HepG2 (cell line): ENCODE results near the gene TMOD3. TPM values are rescaled to one million over a fixed set of nuclear protein-coding genes. Genes with fewer than 3 reads are reported as not detected.

ENCODE experiments used
- ARNTL ChIP-seq: sonication (generic); formaldehyde crosslinking; IDR thresholded peaks from 2 replicates; pipeline ENCODE4 v1.4.0; 2020; ENCODE audit warnings: mild to moderate bottlenecking, missing genetic modification reagents
- BCL6 ChIP-seq: IDR thresholded peaks from 2 replicates; pipeline ENCODE4 v1.6.1; 2016; ENCODE audit warnings: missing genetic modification reagents, missing compliant biosample characterization
- CCDC6 ChIP-seq: sonication (generic); formaldehyde crosslinking; IDR thresholded peaks from 2 replicates; pipeline ENCODE4 v1.8.1; 2022; ENCODE audit warnings: mild to moderate bottlenecking, missing genetic modification reagents, moderate library complexity
- CEBPB ChIP-seq: IDR thresholded peaks from 2 replicates; pipeline ENCODE4 v1.6.1; 2011; ENCODE audit warnings: low read depth, low read length, improper control_type of control experiment, borderline replicate concordance
- CEBPG ChIP-seq: IDR thresholded peaks from 2 replicates; pipeline ENCODE4 v1.6.1; 2016
- CREB1 ChIP-seq, 2 experiments: fragments of 450-650 bp in 1 of 2; IDR thresholded peaks; 2 replicates each; pipeline ENCODE4 v1.6.1; 2016 to 2017; ENCODE audit warnings: control low read depth in 1 of 2, mild to moderate bottlenecking in 1 of 2, missing compliant biosample characterization in 1 of 2, missing genetic modification characterization in 1 of 2
- ETV5 ChIP-seq: IDR thresholded peaks from 2 replicates; pipeline ENCODE4 v1.6.1; 2018; ENCODE audit warnings: missing biosample characterization, missing genetic modification reagents, inconsistent platforms, borderline replicate concordance
- FOSL2 ChIP-seq: sonication (generic); formaldehyde crosslinking; IDR thresholded peaks from 2 replicates; pipeline ENCODE4 v1.4.0; 2020; ENCODE audit warnings: missing genetic modification reagents
- FOXK1 ChIP-seq: sonication (generic); formaldehyde crosslinking; IDR thresholded peaks from 2 replicates; pipeline ENCODE4 v1.4.0; 2020; ENCODE audit warnings: low read depth, missing genetic modification reagents, borderline replicate concordance
- GATAD2A ChIP-seq: IDR thresholded peaks from 2 replicates; pipeline ENCODE4 v1.6.1; 2016
- IRX3 ChIP-seq: sonication (generic); formaldehyde crosslinking; IDR thresholded peaks from 2 replicates; pipeline ENCODE4 v1.8.1; 2023; ENCODE audit warnings: mild to moderate bottlenecking, low read depth, missing genetic modification reagents, borderline replicate concordance
- KDM2A ChIP-seq: sonication (generic); formaldehyde crosslinking; IDR thresholded peaks from 2 replicates; pipeline ENCODE4 v1.4.0; 2020; ENCODE audit warnings: low read depth, missing genetic modification reagents, borderline replicate concordance
- MIER3 ChIP-seq: IDR thresholded peaks from 2 replicates; pipeline ENCODE4 v1.6.1; 2016; ENCODE audit warnings: missing compliant biosample characterization, borderline replicate concordance
- MTA1 ChIP-seq: sonication (generic); formaldehyde crosslinking; IDR thresholded peaks from 2 replicates; pipeline ENCODE4 v1.4.0; 2020; ENCODE audit warnings: missing genetic modification reagents, mild to moderate bottlenecking, borderline replicate concordance
- MYPOP ChIP-seq: sonication (generic); formaldehyde crosslinking; IDR thresholded peaks from 2 replicates; pipeline ENCODE4 v1.8.1; 2023; ENCODE audit warnings: mild to moderate bottlenecking, moderate library complexity, missing genetic modification reagents
- NR2C2 ChIP-seq: sonication (generic); formaldehyde crosslinking; IDR thresholded peaks from 2 replicates; pipeline ENCODE4 v1.4.0; 2020; ENCODE audit warnings: missing genetic modification reagents, mild to moderate bottlenecking, moderate library complexity, borderline replicate concordance
- PATZ1 ChIP-seq: sonication (generic); formaldehyde crosslinking; IDR thresholded peaks from 2 replicates; pipeline ENCODE4 v1.4.0; 2020; ENCODE audit warnings: missing genetic modification reagents
- RFX5 ChIP-seq: IDR thresholded peaks from 2 replicates; pipeline ENCODE4 v1.6.1; 2011; ENCODE audit warnings: low read depth, low read length, improper control_type of control experiment
- SP2 ChIP-seq: sonication (generic); formaldehyde crosslinking; IDR thresholded peaks from 2 replicates; pipeline ENCODE4 v1.5.1; 2020; ENCODE audit warnings: mild to moderate bottlenecking, missing genetic modification reagents
- TEAD2 ChIP-seq: sonication (generic); formaldehyde crosslinking; IDR thresholded peaks from 2 replicates; pipeline ENCODE4 v1.9.0; 2021; ENCODE audit warnings: missing genetic modification reagents
- THAP11 ChIP-seq: IDR thresholded peaks from 2 replicates; pipeline ENCODE4 v1.6.1; 2016; ENCODE audit warnings: missing biosample characterization, missing genetic modification reagents
- ZBTB21 ChIP-seq: sonication (generic); formaldehyde crosslinking; IDR thresholded peaks from 2 replicates; pipeline ENCODE4 v1.4.0; 2020; ENCODE audit warnings: missing genetic modification reagents
- ZFP36L1 ChIP-seq: sonication (generic); formaldehyde crosslinking; IDR thresholded peaks from 2 replicates; pipeline ENCODE4 v1.8.0; 2022; ENCODE audit warnings: mild to moderate bottlenecking, missing genetic modification reagents, moderate library complexity
- ZNF501 ChIP-seq: sonication (generic); formaldehyde crosslinking; IDR thresholded peaks from 2 replicates; pipeline ENCODE4 v1.5.1; 2020; ENCODE audit warnings: mild to moderate bottlenecking, moderate library complexity, missing genetic modification reagents
- ZNF597 ChIP-seq: sonication (generic); formaldehyde crosslinking; IDR thresholded peaks from 2 replicates; pipeline ENCODE4 v1.5.0; 2020; ENCODE audit warnings: missing genetic modification reagents
- ZNF644 ChIP-seq: IDR thresholded peaks from 2 replicates; pipeline ENCODE4 v1.6.1; 2016; ENCODE audit warnings: low read depth
- ZNF780A ChIP-seq: sonication (generic); formaldehyde crosslinking; IDR thresholded peaks from 2 replicates; pipeline ENCODE4 v1.8.0; 2022; ENCODE audit warnings: mild to moderate bottlenecking, missing genetic modification reagents, moderate library complexity
- polyA plus RNA-seq, 8 experiments: library from polyadenylated mRNA; depleted of rRNA in 3 of 8; stranded (reverse) in 7 of 8; unstranded in 1 of 8; fragments of >200 nt; fragmentation: Illumina TruSeq in 4 of 8; extraction: Trizol in 4 of 8; gene quantifications; 2 replicates each; pipeline versions ENCODE4 v1.2.1 to v1.2.3, GENCODE V29; 2011 to 2016; ENCODE audit warnings: low read depth in 4 of 8, missing spikeins in 1 of 8, mixed read lengths in 1 of 8; ENCODE audit not compliant: insufficient read depth in 1 of 8
- total RNA-seq, 5 experiments: library from RNA; depleted of rRNA; stranded (reverse); fragments of >200 nt; fragmentation: Illumina TruSeq; extraction: Trizol; gene quantifications; 2 replicates each; pipeline ENCODE4 v1.2.3, GENCODE V29; 2016; ENCODE audit warnings: low read depth in 1 of 5

Gene TMOD3
- total and polyA plus RNA-seq, 2 of the 13 experiments (the other 11 are each of a cell fraction or from before 2014, with no cell fraction given), result 5.1 to 23.2 TPM

GRCh38 chr15:51796847-51797401, 32.5 kb upstream of the TMOD3 start (continued):
- no peak for TF ChIP-seq PATZ1 (CRISPR knock-in tag)
- peak; percentile 95 for TF ChIP-seq RFX5
- peak; percentile 72 for TF ChIP-seq CREB1 (IDR thresholded peaks at IDR 0.05)
- TF ChIP-seq CREB1 (CRISPR knock-in tag; IDR thresholded peaks at IDR 0.05), result no peak
- TF ChIP-seq ZFP36L1 (CRISPR knock-in tag), result no peak
- TF ChIP-seq KDM2A (CRISPR knock-in tag), result 0 out of 2 replicates have a peak, but pooled peaks have one; percentile 25
- peak; percentile 20; the same call in 1 of the 2 replicates for TF ChIP-seq ETV5 (CRISPR knock-in tag)
- no peak for TF ChIP-seq SP2 (CRISPR knock-in tag)
- TF ChIP-seq ZNF644 (CRISPR knock-in tag), result 0 out of 2 replicates have a peak, but pooled peaks have one; percentile 35
- TF ChIP-seq MTA1 (CRISPR knock-in tag), result no peak
- no peak for TF ChIP-seq IRX3 (CRISPR knock-in tag)
- TF ChIP-seq ZBTB21, result peak; percentile 70
- no peak for TF ChIP-seq ZNF597 (CRISPR knock-in tag)
- TF ChIP-seq FOXK1 (CRISPR knock-in tag), result no peak
- 0 out of 2 replicates have a peak, but pooled peaks have one; percentile 17 for TF ChIP-seq BCL6 (CRISPR knock-in tag)
- TF ChIP-seq ZNF780A (CRISPR knock-in tag), result no peak
- peak; percentile 86 for TF ChIP-seq CEBPB
- 0 out of 2 replicates have a peak, but pooled peaks have one; percentile 21 for TF ChIP-seq MIER3 (CRISPR knock-in tag)
- TF ChIP-seq CEBPG (CRISPR knock-in tag), result peak; percentile 65
- no peak for TF ChIP-seq CCDC6 (CRISPR knock-in tag)
- peak; percentile 45; the same call in 1 of the 2 replicates for TF ChIP-seq GATAD2A (CRISPR knock-in tag)
- TF ChIP-seq ARNTL, result no peak
- no peak for TF ChIP-seq ZNF501 (CRISPR knock-in tag)
- no peak for TF ChIP-seq NR2C2 (CRISPR knock-in tag)
- peak; percentile 96 for TF ChIP-seq FOSL2 (CRISPR knock-in tag)
- peak; percentile 36; the same call in 1 of the 2 replicates for TF ChIP-seq MYPOP
- peak; percentile 20; the same call in 1 of the 2 replicates for TF ChIP-seq THAP11 (CRISPR knock-in tag)
- TF ChIP-seq TEAD2, result no peak
